ENCODE measurements around the gene GSTO1.

DNA sequence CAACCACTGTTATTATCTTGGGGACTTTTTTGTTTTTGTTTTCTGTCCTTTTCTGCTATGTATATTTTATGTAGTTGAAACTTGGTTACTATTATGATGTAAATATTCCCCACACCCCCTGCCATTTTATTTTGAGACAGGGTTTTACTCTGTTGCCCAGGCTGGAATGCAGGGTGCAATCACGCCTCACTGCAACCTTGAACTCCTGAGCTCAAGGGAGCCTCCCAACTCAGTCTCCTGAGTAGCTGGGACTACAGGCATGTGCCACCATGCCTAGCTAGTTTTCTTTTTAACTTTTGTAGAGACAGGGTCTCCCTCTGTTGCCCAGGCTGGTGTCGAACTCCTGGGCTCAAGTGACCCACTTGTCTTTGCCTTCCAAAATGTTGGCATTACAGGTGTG, 32.2 kb downstream of the GSTO1 start:
- no peak for TF ChIP-seq CTCF (optimal IDR thresholded peaks at IDR 0.05 in 1 of 3, IDR thresholded peaks at IDR 0.05 in 1 of 3, conservative IDR thresholded peaks at IDR 0.05 in 1 of 3; ENCODE audit: extremely low read depth in 1 of 3, insufficient read depth in 2 of 3, low read length in 3 of 3)
- TF ChIP-seq EZH2 (IDR thresholded peaks at IDR 0.05; ENCODE audit: low read length), result no peak
